NCI-H748 (cell line): ENCODE results near the gene RTN4RL2.

Experiments
- DNase-seq: peaks from one replicate; lab custom pipeline; 2025; ENCODE audit not compliant: unreplicated experiment; lab: John Stamatoyannopoulos, UW

RTN4RL2 gene

GRCh38 chr11:57498540-57498939 lies 38.2 kb downstream of the RTN4RL2 start:
- DNase-seq, result no peak

- peak; percentile 90 for DNase-seq
Observed at GRCh38 chr11:57499413-57499982, 39.2 kb downstream of the RTN4RL2 start.

GRCh38 chr11:57499983-57500461 lies 39.7 kb downstream of the RTN4RL2 start:
- DNase-seq, result no peak

- no peak for DNase-seq
Observed at GRCh38 chr11:57500515-57500914, 40.2 kb downstream of the RTN4RL2 start.

GRCh38 chr11:57500926-57501325 lies 40.6 kb downstream of the RTN4RL2 start:
- no peak for DNase-seq

GRCh38 chr11:57501953-57502352 lies 41.6 kb downstream of the RTN4RL2 start:
- DNase-seq, result no peak

GRCh38 chr11:57502376-57502775 lies 42.0 kb downstream of the RTN4RL2 start:
- DNase-seq, result no peak

- DNase-seq, result no peak
Observed at GRCh38 chr11:57502870-57503269, 42.5 kb downstream of the RTN4RL2 start.

GRCh38 chr11:57504511-57504910 lies 44.2 kb downstream of the RTN4RL2 start:
- DNase-seq, result no peak

GRCh38 chr11:57506522-57506921 lies 46.2 kb downstream of the RTN4RL2 start:
- DNase-seq, result no peak

GRCh38 chr11:57508341-57509170 lies 48.2 kb downstream of the RTN4RL2 start:
- no peak for DNase-seq

- DNase-seq, result no peak
Observed at GRCh38 chr11:57511741-57512430, 51.6 kb downstream of the RTN4RL2 start.

GRCh38 chr11:57512646-57513451 lies 52.5 kb downstream of the RTN4RL2 start:
- DNase-seq, result no peak

- DNase-seq, result no peak
Observed at GRCh38 chr11:57513452-57513795, 53.1 kb downstream of the RTN4RL2 start.

GRCh38 chr11:57513911-57514537 lies 53.7 kb downstream of the RTN4RL2 start:
- peak; percentile 53 for DNase-seq

- DNase-seq, result peak; percentile 59
Observed at GRCh38 chr11:57514538-57515331, 54.4 kb downstream of the RTN4RL2 start.

GRCh38 chr11:57515332-57516060 lies 55.2 kb downstream of the RTN4RL2 start, which contains the start of gene SLC43A1:
SLC43A1 (minus strand) TSS chr11:57515702; CDS start chr11:57514111, 1,591 bp downstream.
- DNase-seq, result peak; percentile 53

- no peak for DNase-seq
Observed at GRCh38 chr11:57516061-57516443, 55.7 kb downstream of the RTN4RL2 start.

GRCh38 chr11:57521116-57521515 lies 60.8 kb downstream of the RTN4RL2 start:
- DNase-seq, result no peak
